GM18867 (cell line): ENCODE measurements around the gene GNAQ.
"Not testable (repeated sequence)": the region's sequence is repeated elsewhere in the genome, so short reads cannot be mapped to it uniquely, and the experiment has no call there.

Experiments used
- ATAC-seq: cut with Tn5 transposase; IDR thresholded peaks from one replicate; pipeline ENCODE4 v1.9.1; 2021; ENCODE audit warnings: mild to moderate bottlenecking, moderate library complexity; ENCODE audit not compliant: unreplicated experiment

The GNAQ gene

DNA sequence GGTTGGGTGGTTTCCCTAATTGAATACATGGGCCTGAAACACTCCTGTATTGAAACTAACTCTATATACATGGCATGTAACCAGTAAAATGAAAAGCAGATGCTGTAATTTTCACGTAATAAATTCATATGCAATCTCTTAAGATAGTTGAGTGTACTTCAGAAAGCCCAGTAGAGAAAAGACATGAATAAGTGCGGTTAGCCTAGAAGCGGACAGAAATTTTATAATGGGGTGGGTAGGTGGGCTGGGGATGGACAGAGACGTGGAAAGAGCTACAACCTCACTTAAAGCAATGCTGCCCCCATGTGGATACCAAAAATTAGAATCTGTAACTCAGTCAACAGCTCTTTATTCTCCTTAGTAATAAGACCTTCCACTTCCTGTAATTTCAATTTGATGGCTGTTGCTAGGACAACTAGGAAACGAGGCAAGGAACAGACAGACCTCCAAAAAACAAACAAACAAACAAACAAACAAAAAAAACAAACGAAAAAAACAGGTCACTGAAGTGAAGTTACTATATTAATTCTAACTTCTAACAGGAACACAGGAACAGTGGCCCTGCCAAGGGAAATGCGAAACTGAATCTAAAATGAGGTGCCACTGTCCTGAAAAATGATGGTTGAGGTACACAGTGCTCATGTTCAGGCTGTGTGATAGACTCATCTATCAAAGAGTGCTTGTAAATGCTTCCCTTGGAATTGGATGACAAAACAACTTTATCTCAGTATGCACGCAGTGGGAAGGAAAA lies 280.1 kb downstream of the GNAQ start:
- no peak for ATAC-seq

DNA sequence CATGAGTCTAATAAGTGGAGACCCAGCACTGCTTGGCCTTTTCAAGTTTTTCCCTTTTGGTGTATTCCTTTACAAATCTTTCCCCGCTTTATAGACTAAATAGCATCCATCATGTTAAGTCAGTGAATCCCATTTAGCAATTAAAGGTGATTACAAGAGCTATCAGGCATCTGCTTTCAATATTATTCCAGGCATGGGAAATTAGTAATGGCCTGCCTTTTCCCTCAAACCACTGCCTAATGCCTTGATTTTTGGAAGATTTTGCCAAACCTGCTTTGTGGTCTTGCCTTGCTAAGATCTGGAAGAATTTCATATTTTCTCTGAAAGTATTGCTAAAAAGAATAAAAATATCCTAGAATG lies 280.6 kb downstream of the GNAQ start:
- ATAC-seq: no peak

DNA sequence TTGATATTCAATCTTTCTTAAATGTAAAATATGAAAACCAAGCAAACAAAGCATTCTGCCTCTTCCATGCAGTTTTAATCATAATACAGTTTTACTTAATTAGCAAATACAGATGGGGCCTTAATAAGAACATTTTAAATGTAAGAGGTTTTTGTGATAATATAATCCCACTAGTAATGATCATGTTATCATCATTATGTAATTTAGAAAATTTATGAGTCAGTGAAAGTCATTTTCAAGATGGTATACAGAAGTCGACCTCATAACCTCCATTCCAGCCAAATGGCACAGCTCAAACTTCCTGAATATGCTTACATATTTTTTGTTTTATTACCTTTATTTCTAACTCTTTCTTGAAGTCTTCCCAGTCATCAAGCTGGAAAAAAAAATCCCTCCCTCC lies 281.3 kb downstream of the GNAQ start:
- no peak for ATAC-seq

DNA sequence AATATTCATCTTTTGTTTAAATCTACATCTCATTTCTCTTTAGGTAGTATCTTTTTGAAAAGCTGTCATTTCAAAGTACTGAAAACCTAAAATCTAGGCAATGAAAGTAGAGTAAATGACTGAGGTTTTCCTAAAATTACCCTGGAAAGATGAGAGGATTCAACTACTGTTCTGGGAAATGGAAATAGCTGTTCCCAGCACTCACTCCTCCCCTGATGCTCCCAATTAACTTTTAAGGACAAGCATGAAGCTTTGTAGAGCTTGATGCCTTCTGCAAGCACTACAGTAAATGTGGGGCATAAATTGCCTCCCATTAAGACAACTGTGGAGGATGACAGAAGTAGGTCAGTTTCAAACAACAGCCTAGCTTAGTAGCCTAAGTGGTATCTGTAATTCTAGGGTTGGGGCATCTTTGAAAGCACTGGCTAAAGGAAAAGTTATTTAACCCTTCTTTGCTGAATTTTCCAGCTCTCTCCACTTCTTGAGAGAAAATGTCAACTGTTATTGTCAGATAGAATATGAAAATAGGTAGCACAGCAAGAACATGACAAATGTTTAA lies 283.3 kb downstream of the GNAQ start:
- ATAC-seq: no peak

DNA sequence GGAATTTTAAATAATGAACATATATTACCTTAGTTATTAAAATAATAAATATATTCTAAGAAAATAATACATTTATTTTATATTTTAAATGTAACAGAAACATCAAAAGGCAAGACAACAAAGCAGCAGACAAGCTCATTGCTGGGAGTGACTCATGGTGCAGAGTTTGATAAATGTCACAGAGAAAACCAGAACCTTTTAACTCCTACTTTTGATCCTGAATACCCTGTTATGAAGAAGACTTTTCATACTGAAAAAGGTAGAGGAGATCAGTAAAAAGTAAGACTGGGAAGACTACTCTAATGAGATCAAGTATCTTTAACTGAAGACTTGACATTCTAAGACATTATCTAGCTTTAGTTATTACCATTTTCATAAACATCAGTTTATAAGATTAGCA lies 284.4 kb downstream of the GNAQ start:
- ATAC-seq: no peak

DNA sequence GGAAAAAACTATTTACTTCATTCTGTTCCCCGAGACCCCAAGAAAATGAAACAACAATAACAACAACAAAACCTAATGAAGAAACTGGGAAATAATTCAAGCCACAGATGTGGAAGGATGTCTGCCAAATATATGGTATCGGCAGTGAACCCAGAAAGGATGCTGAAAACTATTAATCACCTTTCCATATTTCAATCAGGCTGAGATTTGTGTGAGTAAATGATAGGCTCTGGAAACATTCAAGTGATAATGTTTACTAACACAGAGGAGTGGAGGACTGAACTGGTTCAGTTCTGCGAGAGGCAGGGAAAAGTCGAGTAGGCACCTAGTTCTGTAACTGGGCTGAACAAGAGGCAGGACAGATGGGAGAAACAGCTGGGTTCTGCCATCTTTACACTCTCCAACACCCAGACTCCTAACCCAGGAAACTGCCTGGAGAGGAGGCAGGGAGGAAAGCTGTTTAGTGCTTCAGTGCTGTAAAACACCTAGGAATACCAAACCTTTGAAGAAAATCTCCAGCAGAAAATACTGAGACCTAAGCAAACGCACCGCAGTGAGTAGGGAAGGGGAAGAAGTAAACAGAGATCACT lies 286.7 kb downstream of the GNAQ start:
- ATAC-seq: no peak

DNA sequence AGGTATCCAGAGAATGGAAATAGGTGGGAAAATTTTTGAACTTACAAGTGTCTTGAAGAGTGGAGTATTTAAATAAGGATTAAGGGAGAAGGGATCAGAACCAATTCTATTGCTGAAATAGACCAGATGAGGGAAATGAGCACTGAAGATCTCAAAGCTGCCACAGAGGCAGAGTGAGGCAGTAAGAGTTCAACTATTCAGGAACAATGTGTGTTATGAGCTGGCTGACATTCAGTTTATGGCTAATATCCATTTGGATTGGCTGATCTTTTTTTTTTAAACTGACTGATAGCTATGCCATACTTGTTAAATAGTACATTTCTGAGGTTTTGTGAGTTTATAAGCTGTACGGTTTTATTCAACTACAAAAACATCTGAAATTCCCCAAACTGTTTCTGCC lies 288.2 kb downstream of the GNAQ start:
- no peak for ATAC-seq

DNA sequence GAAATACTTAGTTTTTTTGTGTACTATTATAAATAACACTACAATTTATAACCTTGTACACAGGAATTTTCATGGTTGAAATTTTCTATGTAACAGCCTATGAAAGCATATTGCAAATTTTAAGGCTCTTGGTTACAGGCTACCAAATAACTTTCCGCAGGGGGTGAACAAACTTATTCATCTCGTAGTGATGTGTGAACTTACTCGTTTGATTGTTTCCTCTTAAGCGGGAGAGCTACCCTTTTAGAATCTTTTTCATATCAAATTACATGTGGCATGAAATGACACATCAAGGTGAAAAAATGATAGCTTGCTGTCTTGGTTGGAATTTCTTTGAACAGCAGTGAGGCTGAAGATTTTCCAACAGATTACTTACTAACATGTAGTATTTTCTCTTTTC lies 292.7 kb downstream of the GNAQ start:
- no peak for ATAC-seq

DNA sequence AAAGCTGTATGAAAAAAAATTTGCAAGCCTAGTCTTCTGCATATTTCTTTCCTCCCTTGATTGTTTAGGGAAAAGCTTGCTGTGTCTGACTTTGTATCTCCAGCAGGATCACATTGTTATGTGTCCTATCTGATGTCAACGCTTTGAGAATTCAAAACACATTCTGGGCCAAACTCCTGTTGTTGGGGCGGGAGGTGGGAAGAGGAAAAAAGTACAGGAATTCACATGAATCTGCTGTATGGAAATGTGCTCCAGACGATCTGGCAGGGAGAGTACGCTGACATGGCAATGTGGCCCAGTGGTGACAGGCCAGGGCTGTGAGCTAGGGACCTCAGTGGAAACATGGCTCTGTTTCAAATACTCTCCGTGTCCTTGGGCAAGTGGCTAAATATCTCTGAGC lies 296.1 kb downstream of the GNAQ start:
- ATAC-seq: no peak

DNA sequence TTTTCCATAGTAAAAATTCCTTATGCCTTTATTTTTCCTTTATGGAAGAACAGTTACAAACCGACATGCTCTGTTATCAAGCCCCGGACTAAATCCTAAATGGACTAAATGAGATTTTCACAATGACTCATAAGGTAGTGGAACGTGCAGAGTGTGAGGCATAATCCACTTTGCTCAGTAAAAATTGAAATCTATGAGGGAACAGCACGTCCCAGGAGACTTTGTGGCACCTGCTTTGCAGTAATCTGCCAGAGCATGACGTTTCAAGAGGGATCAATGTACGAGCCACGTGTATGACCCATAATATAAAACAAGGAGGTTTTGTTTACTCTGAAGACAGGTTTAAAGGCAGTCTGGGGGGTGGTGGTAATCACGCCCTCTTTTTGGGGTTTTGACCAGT lies 299.7 kb downstream of the GNAQ start:
- ATAC-seq: no peak

DNA sequence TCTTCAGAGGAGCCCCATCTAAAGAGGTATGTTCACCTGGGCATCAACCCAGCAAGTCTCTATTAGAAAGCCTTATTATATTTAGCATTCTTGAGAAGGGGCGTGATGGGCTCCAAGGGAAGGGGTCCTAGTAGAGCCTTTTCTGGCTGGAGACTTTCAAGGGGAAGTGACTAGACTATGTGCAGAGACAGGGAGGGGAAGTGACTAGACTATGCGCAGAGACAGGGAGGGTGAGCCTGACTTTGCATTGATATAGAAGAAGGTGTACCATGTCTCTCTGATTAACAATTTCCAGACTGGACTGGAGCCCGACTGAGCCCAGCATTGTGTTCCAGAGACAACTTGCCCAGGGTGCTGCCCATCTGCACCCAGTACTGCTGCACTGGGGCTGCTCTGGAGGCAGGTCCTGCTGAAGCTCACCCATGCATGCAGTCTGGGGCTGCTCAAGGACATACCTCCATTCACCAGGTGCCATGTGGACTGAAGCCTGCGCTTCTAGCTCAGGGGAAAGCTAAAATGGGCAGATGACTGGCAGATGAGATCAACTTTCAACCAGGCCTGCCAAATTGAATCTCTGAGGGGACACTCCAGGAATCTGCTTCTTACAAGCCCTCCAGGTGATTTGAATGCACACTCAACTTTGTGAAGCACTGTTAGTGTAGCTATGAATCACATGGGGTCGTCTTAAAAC lies 300.5 kb downstream of the GNAQ start:
- no peak for ATAC-seq

DNA sequence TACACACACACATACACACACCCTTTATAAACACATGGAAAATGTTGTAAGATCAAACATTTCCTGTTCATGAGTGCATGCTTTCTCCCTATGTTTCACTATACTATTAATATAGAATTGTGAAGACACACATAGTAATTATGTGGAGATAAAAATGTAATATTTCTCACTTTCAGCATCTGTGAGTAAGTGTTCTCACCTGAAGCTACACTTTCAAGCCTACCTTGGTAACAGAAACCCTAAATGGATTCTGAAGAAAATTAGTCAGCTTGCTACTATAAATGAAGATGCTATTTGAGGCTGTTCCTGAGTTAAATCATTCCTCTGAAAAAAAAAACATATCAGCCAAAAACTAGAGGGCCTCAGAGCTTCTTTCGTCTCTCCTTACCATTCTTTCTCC lies 302.4 kb downstream of the GNAQ start:
- no peak for ATAC-seq

DNA sequence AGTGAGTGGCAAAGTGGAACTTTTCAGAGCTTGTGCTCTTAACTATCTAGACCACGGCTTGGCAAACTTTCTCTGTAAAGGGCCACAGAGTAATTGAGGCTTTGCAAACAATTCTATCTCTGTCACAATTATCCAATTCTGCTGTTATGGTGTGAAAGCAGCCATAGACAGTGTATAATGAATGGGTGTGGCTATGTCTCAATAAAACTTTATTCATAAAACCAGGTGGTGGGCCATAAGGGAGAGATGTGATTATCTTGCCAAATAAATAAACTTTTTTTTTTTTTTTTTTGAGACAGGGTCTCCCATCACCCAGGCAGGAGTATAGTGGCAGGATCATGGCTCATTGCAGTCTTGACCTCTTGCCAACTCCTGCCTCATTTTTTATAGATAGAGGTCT lies 304.8 kb downstream of the GNAQ start:
- ATAC-seq: no peak

DNA sequence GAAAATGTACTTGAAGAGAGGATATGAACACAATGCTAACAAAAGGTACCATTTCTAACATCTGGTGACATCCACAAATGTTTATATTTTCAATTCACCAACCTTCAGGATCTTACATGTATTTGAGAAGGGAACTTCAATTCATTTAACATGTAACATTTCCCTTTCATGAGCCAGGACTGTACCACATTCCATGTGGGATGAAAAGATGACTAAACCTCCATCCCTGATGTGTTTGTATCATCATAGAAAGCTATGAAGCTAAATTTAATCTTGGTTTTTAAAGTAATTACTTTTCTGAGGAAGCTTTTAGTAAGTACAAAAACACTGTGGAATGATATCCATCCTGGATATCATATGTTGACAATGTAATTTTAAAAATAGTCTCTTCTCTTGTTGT lies 305.3 kb downstream of the GNAQ start:
- ATAC-seq: no peak

DNA sequence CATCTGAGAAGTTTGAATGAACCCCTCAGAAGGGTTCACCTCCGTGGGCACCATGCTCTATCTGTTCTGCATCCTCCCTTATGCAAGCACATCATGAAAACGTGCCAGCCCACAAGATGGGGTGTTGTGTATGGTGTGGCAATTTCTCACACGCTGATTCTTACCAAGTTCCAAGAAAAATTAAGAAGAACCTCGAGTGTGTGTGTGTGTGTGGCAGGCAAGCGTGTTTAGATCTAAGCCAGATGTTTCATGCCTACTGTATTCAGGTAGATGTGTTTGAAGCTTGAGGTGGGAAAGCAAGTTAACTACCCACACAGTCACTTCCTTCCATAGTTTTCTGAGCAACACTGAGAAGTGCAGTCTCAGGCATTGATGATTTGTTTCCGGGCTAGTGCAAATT lies 305.8 kb downstream of the GNAQ start:
- ATAC-seq: no peak

DNA sequence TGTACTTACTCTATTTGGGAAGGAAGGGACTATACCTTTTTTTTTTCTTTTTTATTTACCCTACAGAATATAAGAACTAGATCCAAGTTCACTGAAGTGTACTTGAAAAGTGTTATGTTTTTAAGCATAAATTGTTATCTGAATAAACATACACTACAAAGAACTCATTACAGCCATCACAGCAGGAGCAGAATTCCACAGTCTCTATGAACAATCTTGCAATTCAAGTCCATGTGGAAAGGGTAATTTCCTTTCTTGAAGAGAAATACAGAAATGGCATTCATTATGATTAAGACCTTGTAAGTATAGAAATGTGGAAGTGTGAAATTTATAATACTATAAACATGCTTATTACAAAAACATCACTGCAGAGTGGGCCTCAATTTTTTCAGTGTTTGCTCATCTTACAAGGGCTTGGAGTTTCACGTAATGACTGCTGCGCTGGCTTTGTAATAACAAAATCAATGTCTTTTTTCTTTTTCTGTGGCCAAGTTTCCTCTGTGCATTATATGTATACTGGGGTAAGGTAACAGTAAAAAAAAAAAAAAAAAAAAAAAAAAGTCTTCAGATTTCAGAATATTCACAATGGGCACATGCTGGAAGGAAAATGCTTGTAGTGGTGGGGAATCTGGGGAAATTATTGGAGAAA lies 306.4 kb downstream of the GNAQ start:
- no peak for ATAC-seq

DNA sequence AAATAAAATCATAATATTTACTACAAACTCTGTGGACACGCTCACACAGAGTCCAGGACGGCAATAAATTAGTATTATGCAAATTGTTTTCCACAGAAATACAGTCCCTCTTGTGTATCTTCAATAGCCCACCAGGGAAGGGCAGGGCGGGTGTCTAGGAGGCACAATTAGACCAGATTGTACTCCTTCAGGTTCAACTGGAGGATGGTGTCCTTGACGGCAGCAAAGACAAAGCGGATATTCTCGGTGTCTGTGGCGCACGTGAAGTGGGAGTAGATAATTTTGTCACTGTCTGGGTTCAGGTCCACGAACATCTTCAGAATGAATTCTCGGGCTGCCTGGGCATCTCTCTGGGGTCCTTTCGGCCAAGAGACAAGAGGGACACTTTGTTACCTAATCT lies 310.5 kb downstream of the GNAQ start:
- not testable (repeated sequence) for ATAC-seq

DNA sequence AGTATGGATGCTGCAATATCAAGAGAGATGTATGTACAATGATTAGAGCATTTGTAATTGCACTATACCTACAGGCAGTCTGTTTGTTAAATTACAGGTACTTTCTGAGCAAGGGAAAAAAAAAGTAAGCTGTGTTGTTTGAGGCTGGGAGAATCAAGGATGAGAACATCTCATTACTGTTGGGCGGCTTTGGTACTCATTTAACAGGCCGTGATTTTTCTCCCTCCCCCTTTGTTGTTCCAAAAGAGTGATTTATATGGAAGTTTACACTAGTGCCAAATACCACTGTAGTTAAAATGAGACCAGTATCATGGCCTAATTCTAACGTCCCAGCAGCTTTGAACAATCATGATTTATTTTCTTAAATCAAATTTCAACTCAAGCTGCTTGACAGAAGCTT lies 312.3 kb downstream of the GNAQ start:
- ATAC-seq: no peak

DNA sequence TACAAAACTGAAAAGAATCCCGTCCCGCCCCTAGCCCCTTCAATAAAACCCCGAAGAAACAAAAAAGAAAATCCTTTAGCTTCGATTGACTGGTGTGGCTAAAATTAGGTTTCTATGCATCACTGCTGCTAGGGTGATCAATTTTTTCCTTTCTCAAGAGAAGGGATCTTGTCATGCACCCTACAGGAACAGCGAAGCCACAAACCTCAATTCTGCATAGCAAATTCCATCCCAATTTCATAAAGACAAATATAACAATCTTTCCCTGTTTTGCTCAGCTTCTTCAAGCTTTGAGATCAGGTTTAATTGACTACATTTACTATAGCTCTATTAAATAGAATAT lies 313.3 kb downstream of the GNAQ start:
- ATAC-seq: not testable (repeated sequence)

DNA sequence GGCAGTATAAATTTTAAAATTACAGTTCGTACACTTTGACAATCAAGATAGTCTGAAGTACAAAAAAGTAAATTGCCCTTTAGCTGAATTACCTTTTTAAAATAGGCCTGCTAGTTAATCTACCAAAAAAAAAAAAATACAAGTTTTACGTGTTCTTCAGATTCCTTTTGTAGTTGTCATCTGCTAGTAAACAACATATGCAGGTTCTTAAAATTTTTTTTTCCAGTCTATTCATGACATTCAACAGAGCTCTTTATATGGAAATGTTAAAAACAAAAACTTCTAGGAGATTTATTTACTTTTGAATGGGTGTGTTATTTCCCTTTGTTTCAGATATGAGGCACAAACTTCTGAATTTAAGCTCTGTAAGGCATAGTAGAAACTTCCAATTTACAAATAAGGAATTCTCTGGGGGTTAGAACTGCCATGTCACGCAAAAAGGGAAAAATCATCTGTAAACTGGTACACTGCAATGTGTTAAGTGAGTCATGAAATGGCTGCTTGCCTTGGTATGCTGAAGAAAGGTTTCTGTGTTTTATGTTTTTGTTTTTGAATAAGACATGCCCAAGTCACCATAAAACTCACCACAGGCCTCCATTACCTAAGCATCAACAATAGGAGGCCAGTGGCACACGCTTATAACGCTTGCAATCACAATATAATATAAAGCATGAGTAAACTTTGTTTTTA lies 313.9 kb downstream of the GNAQ start:
- ATAC-seq: not testable (repeated sequence)

DNA sequence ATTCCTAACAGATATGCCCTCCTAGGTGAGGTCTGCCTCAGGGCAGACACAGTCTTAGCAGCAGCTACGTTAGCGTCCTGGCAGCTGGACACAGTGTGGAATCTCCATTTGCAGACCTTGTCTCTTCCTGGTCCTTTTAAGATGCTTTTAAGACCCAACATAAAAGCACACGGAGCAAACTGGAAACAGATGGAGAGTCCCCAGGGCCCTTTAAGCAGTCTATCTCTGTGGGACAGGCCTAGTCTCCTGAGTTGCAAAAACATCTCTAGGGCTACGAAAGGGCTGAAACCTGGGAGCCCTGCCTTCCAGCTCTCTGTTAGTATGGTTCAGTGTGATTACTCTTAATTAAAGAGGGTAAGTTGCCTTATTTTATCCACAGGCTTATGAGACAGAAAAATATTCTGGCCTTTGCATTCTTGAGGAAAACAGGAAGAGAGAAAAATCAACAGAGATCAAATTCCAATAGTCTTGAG lies 317.5 kb downstream of the GNAQ start:
- ATAC-seq: no peak
